HT1080 (cell line): ENCODE data around the gene GNAQ. TPM values are rescaled to one million over a fixed set of nuclear protein-coding genes. Genes with fewer than 3 reads are reported as not detected.

Source experiments
- DNase-seq: peaks from one replicate; pipeline ENCODE4 v3.0.0-alpha.2; 2015; ENCODE audit warnings: low read depth
- total RNA-seq: library from RNA; depleted of rRNA; stranded (reverse); fragments of >200 nt; shearing (Covaris generic); gene quantifications from 2 replicates; pipeline ENCODE4 v1.2.3, GENCODE V29; 2014

GNAQ gene
- total RNA-seq, 1 experiment from 2014 or later, result 14.6 TPM

- DNase-seq, result peak; percentile 77
Observed at GRCh38 chr9:77847059-77847499, 184.5 kb downstream of the GNAQ start.

- no peak for DNase-seq
Observed at GRCh38 chr9:77844415-77844814, 187.2 kb downstream of the GNAQ start.

GRCh38 chr9:77843871-77844155, 187.8 kb downstream of the GNAQ start:
- no peak for DNase-seq

- DNase-seq, result no peak
Observed at GRCh38 chr9:77843076-77843870, 188.3 kb downstream of the GNAQ start.

- no peak for DNase-seq
Observed at GRCh38 chr9:77841739-77842386, 189.7 kb downstream of the GNAQ start.

- DNase-seq, result peak; percentile 42
Observed at GRCh38 chr9:77839459-77840140, 192.0 kb downstream of the GNAQ start.

- DNase-seq, result no peak
Observed at GRCh38 chr9:77838986-77839385, 192.6 kb downstream of the GNAQ start.

GRCh38 chr9:77834898-77835488, 196.6 kb downstream of the GNAQ start:
- no peak for DNase-seq

GRCh38 chr9:77833561-77834429, 197.8 kb downstream of the GNAQ start:
- DNase-seq, result no peak

- no peak for DNase-seq
Observed at GRCh38 chr9:77832639-77833038, 199.0 kb downstream of the GNAQ start.

GRCh38 chr9:77831781-77832180, 199.8 kb downstream of the GNAQ start:
- no peak for DNase-seq

GRCh38 chr9:77830618-77831285, 200.9 kb downstream of the GNAQ start:
- no peak for DNase-seq

GRCh38 chr9:77829420-77829819, 202.2 kb downstream of the GNAQ start:
- no peak for DNase-seq

GRCh38 chr9:77827104-77827784, 204.4 kb downstream of the GNAQ start:
- no peak for DNase-seq

GRCh38 chr9:77826621-77827020, 205.0 kb downstream of the GNAQ start:
- no peak for DNase-seq

GRCh38 chr9:77826116-77826515, 205.5 kb downstream of the GNAQ start:
- DNase-seq, result no peak

GRCh38 chr9:77825361-77825760, 206.2 kb downstream of the GNAQ start:
- DNase-seq, result no peak

- DNase-seq, result peak; percentile 85
Observed at GRCh38 chr9:77820293-77820954, 211.2 kb downstream of the GNAQ start.

- DNase-seq, result peak; percentile 29
Observed at GRCh38 chr9:77819657-77820056, 212.0 kb downstream of the GNAQ start.
